ENCODE data around the gene FGF18. TPM values are rescaled to one million over a fixed set of nuclear protein-coding genes. Genes with fewer than 3 reads are reported as not detected.

FGF18 gene
- total and polyA plus RNA-seq, 9 of the 15 experiments (the other 6 are each of a cell fraction or from before 2014, with no cell fraction given): 0.05 to 0.18 (median 0.11) TPM; not detected in 6

DNA sequence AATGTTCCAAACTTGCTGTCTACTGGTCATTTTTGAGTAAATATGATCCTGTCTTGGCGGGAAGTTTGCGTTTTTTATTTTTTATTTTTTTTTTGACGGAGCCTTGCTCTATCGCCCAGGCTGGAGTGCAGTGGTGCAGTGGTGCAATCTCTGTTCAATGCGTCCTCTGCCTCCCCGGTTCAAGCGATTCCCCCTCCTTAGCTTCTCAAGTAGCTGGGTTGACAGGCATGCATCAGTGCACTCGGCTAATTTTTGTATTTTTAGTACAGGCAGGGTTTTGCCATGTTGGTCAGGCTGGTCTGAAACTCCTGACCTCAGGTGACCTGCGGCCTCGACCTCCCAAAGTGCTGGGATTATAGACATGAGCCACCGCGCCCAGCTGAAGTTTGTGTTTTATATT lies 45.4 kb downstream of the FGF18 start:
- H4K20me1 ChIP-seq (replicated peaks; ENCODE audit: control insufficient read depth, insufficient read depth, low read length): no peaks in the 10 kb centered on the region
- H3K4me1 ChIP-seq (replicated peaks in 1 of 2; ENCODE audit: control insufficient read depth in 2 of 2, insufficient read depth in 2 of 2, low read length in 2 of 2): peaks cover 2 to 9% of the 10 kb centered on the region in 2 experiments; a peak in 2 of 5 replicates
- peaks cover 15 to 50% of the 10 kb centered on the region in 2 experiments; a peak in 4 of 5 replicates for H3K27me3 ChIP-seq (ENCODE audit: control insufficient read depth in 2 of 2, insufficient read depth in 2 of 2, low read length in 2 of 2)
- no peaks in the 10 kb centered on the region for H3K9me1 ChIP-seq (ENCODE audit: control insufficient read depth, insufficient read depth, low read length)
- ATAC-seq: no peak
- H2AFZ ChIP-seq (ENCODE audit: low read depth, low read length): no peak overlapping the region
- ChIA-PET POLR2A (interaction anchor here (0.6 to 1.1 kb wide), 2 partner anchors 9 to 894 kb away, joined by 3 read pairs; no protein-coding TSS in a partner anchor), CTCF (ENCODE audit: low intra/inter-chr PET ratio) (no interaction called here)
- no peak for FAIRE-seq
- intact Hi-C loops (cut with micrococcal nuclease): no loop called here
- H3K27ac ChIP-seq (ENCODE audit: extremely low read depth, low read depth, low read length): no peak overlapping the region
- in situ Hi-C loops (cut with MboI): no loop called here
- no peaks in the 10 kb centered on the region for H3K9me3 ChIP-seq (replicated peaks; ENCODE audit: control insufficient read depth, insufficient read depth, low read depth, low read length)
- H3K4me2 ChIP-seq (ENCODE audit: insufficient read depth, low read length): no peak overlapping the region
- BruUV-seq (replicated peaks): no TSS peak
- DNase-seq (ENCODE audit: extremely low read depth in 1 of 4, low spot score in 3 of 4): no peak
- WGBS (ENCODE audit: insufficient coverage, low coverage, missing lambda C conversion rate): 26% methylated on average over 12 of the region's 12 CpGs
- no peak overlapping the region for H3K4me3 ChIP-seq
- no peaks in the 10 kb centered on the region for H3K36me3 ChIP-seq (ENCODE audit: control insufficient read depth, insufficient read depth, low read length)
- TF ChIP-seq LARP7 (IDR thresholded peaks at IDR 0.05): no peak
- TF ChIP-seq HOXB6 (CRISPR knock-in tag; IDR thresholded peaks at IDR 0.05; ENCODE audit: borderline replicate concordance): no peak
- TF ChIP-seq, protein P1, sequence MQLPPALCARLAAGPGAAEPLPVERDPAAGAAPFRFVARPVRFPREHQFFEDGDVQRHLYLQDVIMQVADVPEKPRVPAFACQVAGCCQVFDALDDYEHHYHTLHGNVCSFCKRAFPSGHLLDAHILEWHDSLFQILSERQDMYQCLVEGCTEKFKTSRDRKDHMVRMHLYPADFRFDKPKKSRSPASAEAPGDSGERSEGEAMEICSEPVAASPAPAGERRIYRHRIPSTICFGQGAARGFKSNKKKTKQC (CRISPR knock-in tag; IDR thresholded peaks at IDR 0.05): no peak
- no peak for TF ChIP-seq CREBBP (IDR thresholded peaks at IDR 0.05; ENCODE audit: low read depth, low read length)
- TF ChIP-seq SRSF9 (IDR thresholded peaks at IDR 0.05; ENCODE audit: borderline replicate concordance, low read depth, low read length): no peak
- TF ChIP-seq SRF (CRISPR knock-in tag; IDR thresholded peaks at IDR 0.05): no peak
- TF ChIP-seq, protein P2, sequence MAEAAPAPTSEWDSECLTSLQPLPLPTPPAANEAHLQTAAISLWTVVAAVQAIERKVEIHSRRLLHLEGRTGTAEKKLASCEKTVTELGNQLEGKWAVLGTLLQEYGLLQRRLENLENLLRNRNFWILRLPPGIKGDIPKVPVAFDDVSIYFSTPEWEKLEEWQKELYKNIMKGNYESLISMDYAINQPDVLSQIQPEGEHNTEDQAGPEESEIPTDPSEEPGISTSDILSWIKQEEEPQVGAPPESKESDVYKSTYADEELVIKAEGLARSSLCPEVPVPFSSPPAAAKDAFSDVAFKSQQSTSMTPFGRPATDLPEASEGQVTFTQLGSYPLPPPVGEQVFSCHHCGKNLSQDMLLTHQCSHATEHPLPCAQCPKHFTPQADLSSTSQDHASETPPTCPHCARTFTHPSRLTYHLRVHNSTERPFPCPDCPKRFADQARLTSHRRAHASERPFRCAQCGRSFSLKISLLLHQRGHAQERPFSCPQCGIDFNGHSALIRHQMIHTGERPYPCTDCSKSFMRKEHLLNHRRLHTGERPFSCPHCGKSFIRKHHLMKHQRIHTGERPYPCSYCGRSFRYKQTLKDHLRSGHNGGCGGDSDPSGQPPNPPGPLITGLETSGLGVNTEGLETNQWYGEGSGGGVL (CRISPR knock-in tag; IDR thresholded peaks at IDR 0.05): no peak
- TF ChIP-seq ZNF79 (CRISPR knock-in tag; IDR thresholded peaks at IDR 0.05; ENCODE audit: low read depth): no peak
- no peak for TF ChIP-seq ARID1B (IDR thresholded peaks at IDR 0.05)
- no peak for TF ChIP-seq NFIX (CRISPR knock-in tag; IDR thresholded peaks at IDR 0.05; ENCODE audit: low read depth)
- TF ChIP-seq NEUROD1 (IDR thresholded peaks at IDR 0.05; ENCODE audit: borderline replicate concordance, low read depth, low read length, partially characterized antibody): no peak
- no peak for TF ChIP-seq POLR2H (tag; IDR thresholded peaks at IDR 0.05; ENCODE audit: low read depth)
- no peak for TF ChIP-seq ZNF3 (CRISPR knock-in tag; IDR thresholded peaks at IDR 0.05)
- no peak for TF ChIP-seq MAFK (IDR thresholded peaks at IDR 0.05; ENCODE audit: low read length)
- TF ChIP-seq, protein P3, sequence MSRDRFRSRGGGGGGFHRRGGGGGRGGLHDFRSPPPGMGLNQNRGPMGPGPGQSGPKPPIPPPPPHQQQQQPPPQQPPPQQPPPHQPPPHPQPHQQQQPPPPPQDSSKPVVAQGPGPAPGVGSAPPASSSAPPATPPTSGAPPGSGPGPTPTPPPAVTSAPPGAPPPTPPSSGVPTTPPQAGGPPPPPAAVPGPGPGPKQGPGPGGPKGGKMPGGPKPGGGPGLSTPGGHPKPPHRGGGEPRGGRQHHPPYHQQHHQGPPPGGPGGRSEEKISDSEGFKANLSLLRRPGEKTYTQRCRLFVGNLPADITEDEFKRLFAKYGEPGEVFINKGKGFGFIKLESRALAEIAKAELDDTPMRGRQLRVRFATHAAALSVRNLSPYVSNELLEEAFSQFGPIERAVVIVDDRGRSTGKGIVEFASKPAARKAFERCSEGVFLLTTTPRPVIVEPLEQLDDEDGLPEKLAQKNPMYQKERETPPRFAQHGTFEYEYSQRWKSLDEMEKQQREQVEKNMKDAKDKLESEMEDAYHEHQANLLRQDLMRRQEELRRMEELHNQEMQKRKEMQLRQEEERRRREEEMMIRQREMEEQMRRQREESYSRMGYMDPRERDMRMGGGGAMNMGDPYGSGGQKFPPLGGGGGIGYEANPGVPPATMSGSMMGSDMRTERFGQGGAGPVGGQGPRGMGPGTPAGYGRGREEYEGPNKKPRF (IDR thresholded peaks at IDR 0.05; ENCODE audit: low read depth, low read length): no peak
- no peak for TF ChIP-seq JUNB (CRISPR knock-in tag; conservative IDR thresholded peaks at IDR 0.05)
- no peak for TF ChIP-seq ZNF224 (CRISPR knock-in tag; IDR thresholded peaks at IDR 0.05)
- H3K79me2 ChIP-seq (ENCODE audit: control insufficient read depth, insufficient read depth, low read length): no peaks in the 10 kb centered on the region
- H3K9ac ChIP-seq (ENCODE audit: insufficient read depth in 1 of 2, low read depth in 2 of 2, low read length in 2 of 2): no peak overlapping the region
